HG02642 (cell line): ENCODE measurements around the gene SGCB.

Experiments used
- ATAC-seq: cut with Tn5 transposase; IDR thresholded peaks from one replicate; pipeline ENCODE4 v1.9.1; 2021; ENCODE audit warnings: mild to moderate bottlenecking; ENCODE audit not compliant: unreplicated experiment, poor library complexity

The SGCB gene

DNA sequence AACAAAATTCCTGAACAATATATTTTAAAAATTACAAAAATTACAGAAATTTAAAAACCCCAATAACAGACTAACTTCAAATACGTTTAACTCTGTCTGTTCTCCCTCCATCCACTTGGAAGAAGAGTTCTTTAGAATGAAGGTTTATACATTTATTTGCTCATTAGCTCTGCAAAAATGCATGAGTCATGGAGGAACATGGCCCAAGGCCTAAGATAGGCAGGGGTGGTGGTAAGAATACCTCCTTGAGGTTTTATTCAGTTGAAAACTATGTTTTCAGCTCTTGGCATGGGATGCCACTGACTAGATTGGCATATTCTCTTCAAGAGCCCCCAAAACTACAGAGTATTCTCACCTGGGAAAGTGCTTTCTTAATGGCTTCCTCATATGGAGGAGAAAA lies 9.1 kb downstream of the SGCB start:
- ATAC-seq = no peak

GRCh38 chr4:52019936-52020657 lies 18.0 kb downstream of the SGCB start, which contains the start of gene LRRC66:
Gene LRRC66, minus strand, starts transcription at chr4:52020363. Its CDS starts 2,750 bp downstream, at chr4:52017613.
- no peak for ATAC-seq

GRCh38 chr4:52017814-52018213 lies 20.3 kb downstream of the SGCB start:
- ATAC-seq = no peak

DNA sequence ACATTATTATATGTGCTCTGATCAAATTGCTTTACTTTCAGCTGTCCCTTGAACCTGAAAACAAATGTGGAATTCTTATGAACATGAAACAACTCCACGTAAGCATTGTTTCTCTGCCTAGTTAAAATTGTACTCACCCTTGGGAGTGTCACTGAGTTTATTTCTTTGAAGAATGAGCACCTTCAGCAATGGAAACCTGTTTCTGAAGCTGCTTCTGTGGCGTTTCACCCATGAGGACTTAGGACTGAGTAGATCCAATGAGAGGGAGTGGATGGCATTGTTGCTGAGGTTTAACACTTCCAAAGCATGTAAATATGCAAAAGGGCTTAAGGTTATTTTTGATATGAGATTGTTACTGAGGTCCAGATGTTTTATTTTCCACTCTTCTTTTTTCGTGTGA lies 21.1 kb downstream of the SGCB start:
- ATAC-seq = no peak

DNA sequence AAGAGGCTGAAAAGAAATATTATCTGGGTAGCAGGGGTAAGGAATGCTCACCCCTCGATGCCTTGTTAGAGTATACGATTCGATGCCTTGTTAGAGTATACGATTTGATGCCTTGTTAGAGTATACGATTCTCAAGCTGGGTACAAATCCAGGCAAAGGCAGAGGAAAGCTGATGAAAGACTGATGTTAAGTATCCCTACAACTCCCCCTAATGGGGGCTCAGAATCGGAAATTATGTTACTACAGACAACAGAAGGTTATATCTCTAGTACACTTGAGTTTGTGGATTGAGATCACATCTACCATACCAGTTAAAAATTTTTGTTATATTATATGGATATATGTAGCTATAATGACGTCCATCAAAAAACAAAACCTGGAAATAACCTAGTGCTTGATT lies 22.7 kb downstream of the SGCB start:
- no peak for ATAC-seq

- no peak for ATAC-seq
These were observed 23.2 kb downstream of the SGCB start for GRCh38 chr4:52014903-52015302.

DNA sequence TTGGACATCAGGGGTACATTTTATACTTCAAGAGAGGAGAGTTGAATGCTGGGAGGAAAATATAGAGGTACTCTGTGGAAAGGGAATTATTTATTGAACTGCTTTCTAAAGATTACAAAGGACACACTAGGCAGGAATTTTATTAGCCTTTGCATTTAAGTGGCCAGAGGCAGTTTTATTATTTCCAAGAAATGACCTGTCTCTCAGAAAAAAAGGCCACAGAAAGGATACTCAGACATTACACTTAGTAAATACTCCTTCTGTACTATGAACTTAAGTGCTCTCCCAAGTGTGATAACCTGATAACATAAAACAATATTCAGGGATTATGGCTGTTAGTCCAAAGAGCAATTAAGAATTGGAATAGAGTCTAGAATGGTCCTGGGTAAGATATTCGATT lies 25.4 kb downstream of the SGCB start:
- no peak for ATAC-seq

- no peak for ATAC-seq
These were observed 27.1 kb downstream of the SGCB start for GRCh38 chr4:52010986-52011385.

DNA sequence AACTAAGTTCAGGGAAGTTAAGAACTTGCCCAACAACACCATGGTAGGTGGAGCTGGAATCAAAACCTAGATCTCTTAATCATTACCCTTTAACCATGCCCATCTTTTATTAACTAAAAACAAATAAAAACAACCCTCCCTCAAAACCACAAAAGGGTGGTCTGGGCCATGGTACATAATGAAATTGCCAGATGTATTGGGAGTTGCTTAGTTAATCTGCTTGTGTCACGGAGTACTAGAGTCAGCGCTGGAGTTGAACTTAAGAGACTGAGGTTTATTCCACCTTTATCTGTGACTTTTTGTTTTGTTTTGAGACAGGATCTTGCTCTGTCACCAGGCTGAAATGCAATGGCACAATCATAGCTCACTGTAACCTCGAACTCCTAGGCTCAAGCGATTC lies 31.2 kb downstream of the SGCB start:
- ATAC-seq = no peak

- ATAC-seq = no peak
These were observed 32.4 kb downstream of the SGCB start for GRCh38 chr4:52005604-52006273.

DNA sequence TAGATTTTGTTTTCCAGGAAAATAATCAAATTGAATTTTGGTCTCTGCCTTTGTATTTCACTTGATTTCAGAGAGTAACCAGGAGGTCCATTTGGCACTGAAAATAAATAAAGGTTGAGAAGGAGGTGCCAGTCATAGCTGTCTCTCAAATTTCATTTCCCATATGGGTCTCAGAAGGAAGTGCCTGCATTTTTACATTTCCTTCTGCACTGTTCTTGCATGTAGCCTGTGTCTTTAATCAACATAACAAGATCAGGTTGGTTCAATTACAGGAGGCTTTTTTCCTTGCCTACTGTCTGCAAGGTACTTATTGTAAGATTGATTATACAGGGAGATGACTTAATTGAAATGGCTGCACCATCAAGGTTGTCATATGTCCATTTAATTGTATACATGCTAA lies 33.7 kb downstream of the SGCB start:
- ATAC-seq = no peak

DNA sequence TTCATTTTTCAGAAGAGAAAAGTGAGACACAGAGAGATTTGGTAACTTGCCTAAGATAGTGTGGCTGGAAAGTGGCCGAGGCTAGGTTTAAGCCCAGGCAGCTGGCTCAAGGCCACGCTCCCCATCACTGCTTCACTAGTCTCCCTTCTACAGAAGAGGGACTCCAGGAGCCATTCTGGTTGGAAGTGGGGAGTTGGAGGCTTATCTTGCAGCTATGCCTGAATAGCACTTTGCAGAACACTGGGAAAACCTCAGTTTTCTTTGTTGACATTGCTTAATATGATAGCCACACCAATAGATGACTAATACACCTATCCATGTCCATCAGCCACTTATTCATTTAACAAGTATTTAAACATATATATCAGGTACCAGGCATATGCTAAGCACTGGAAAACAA lies 36.5 kb downstream of the SGCB start:
- ATAC-seq = no peak

- ATAC-seq = no peak
These were observed 38.8 kb downstream of the SGCB start for GRCh38 chr4:51999250-51999649.

DNA sequence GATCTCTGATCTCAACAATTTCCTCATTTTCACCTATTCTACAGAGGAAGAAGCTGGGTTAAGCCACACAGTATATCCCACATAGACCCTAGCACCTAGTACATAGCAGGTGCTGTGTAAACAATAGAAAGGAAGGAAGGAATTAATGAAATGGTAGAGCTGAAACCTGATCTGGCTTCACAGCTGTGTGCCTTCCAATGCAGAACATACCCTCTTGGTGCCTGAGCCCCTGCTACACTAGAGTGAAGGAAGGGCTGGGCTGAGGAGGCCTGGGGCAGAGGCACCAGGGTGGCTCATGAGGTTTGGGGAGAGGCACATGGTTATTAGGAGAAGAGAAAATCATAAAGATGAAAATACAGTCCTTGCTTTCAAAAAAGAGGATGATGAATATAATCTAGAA lies 39.3 kb downstream of the SGCB start:
- no peak for ATAC-seq

- ATAC-seq = no peak
These were observed 40.5 kb downstream of the SGCB start for GRCh38 chr4:51997647-51998046.

- no peak for ATAC-seq
These were observed 42.4 kb downstream of the SGCB start for GRCh38 chr4:51995647-51996220.
